Gastrocnemius medialis (tissue), 4 donors: ENCODE data around the gene CCIN.
"Not testable (repeated sequence)": the region's sequence is repeated elsewhere in the genome, so short reads cannot be mapped to it uniquely, and the experiment has no call there.

Experiments
- CTCF ChIP-seq, 5 experiments: fragments of 450-650 bp in 3 of 5; fragments of 200-600 bp in 2 of 5; sonication (generic) in 2 of 5; IDR thresholded peaks in 4 of 5; conservative IDR thresholded peaks in 1 of 5; 1 replicate in 4 of 5; 2 replicates in 1 of 5; pipeline ENCODE4 v1.5.1; 2016 to 2019; ENCODE audit warnings: antibody characterized with exemption in 5 of 5, mild to moderate bottlenecking in 3 of 5, moderate library complexity in 3 of 5
- POLR2A ChIP-seq, 2 donors: fragments of 450-650 bp; IDR thresholded peaks; one replicate each; pipeline ENCODE4 v1.6.1; 2017; ENCODE audit warnings: antibody characterized with exemption in 2 of 2, mild to moderate bottlenecking in 2 of 2, moderate library complexity in 2 of 2

GRCh38 chr9:36180243-36180642 lies 11.1 kb downstream of the CCIN start:
- not testable (repeated sequence) for TF ChIP-seq CTCF (IDR thresholded peaks at IDR 0.05 in 4 of 5, conservative IDR thresholded peaks at IDR 0.05 in 1 of 5); POLR2A (IDR thresholded peaks at IDR 0.05)
